ENCODE results near the gene HTR3E.
"Not testable (repeated sequence)": the region's sequence is repeated elsewhere in the genome, so short reads cannot be mapped to it uniquely, and the experiment has no call there.

GRCh38 chr3:184121031-184121430, 24.2 kb downstream of the HTR3E start:
- not testable (repeated sequence) for TF ChIP-seq CTCF, POLR2A, POLR2AphosphoS5 (IDR thresholded peaks at IDR 0.05)
